Activated T-helper 2 cell treated with anti-CD3 and anti-CD28 coated beads, Interferon-gamma antibody, Interleukin-2, Interleukin-4, amounts not matched to agents 10 μg/mL and 5 μg/mL and 100 μg/mL, durations not matched to agents 14 hours and 24 hours and 36 hours (primary cell): ENCODE results near the gene FAM227B. TPM values are rescaled to one million over a fixed set of nuclear protein-coding genes. Genes with fewer than 3 reads are reported as not detected.

Experiments used
- DNase-seq: peaks from one replicate; pipeline ENCODE4 v3.0.0; 2021; ENCODE audit warnings: low spot score
- H3K27ac Mint-ChIP-seq: one replicate; pipeline ENCODE4 v1.8.0; 2021; ENCODE audit warnings: mixed read lengths
- H3K27me3 Mint-ChIP-seq: one replicate; pipeline ENCODE4 v1.8.0; 2021; ENCODE audit warnings: low read depth, mixed read lengths
- H3K36me3 Mint-ChIP-seq: one replicate; pipeline ENCODE4 v1.8.0; 2021; ENCODE audit warnings: low read depth, mixed read lengths
- H3K4me1 Mint-ChIP-seq: one replicate; pipeline ENCODE4 v1.8.0; 2021; ENCODE audit warnings: low read depth, mixed read lengths
- H3K4me3 Mint-ChIP-seq: one replicate; pipeline ENCODE4 v1.8.0; 2021; ENCODE audit warnings: low read depth, mild to moderate bottlenecking, moderate library complexity, mixed read lengths
- H3K9me3 Mint-ChIP-seq: one replicate; pipeline ENCODE4 v1.8.0; 2021; ENCODE audit warnings: mixed read lengths
- intact Hi-C: fragments of 100-400 bp; cut with micrococcal nuclease; formaldehyde crosslinking; loops from one replicate; pipeline ENCODE4 v1.15.1; 2023
- total RNA-seq: library from RNA; stranded (reverse); gene quantifications from 2 replicates; pipeline ENCODE4 v1.2.3, GENCODE V29; 2022

The FAM227B gene
- total RNA-seq, 1 donor from 2014 or later, result 2.7 TPM

DNA sequence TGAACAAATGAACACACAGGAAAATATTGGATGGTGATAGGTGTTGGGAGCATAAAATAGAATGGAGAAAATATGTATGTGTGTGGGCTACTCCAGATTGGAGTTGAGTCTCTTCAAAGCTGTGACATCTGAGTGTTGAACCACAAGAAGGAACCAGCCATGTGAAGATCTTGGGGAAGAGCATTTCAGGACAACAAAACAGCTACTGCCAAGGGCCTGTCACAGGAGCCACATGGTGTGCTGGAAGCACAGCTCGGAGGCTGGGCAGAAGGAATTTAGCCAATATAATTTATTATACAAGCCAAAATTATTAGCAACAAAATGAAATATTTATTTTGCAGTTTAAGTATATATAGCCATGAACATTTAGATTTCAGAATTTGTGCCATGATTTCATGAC, 305.9 kb downstream of the FAM227B start:
- Mint-ChIP-seq H3K4me3 (no peak overlapping the region), H3K4me1 (peaks cover 8% of the 10 kb centered on the region), H3K27me3 (no peaks in the 10 kb centered on the region), H3K9me3 (no peaks in the 10 kb centered on the region), H3K36me3 (peaks cover 19% of the 10 kb centered on the region), H3K27ac (no peak overlapping the region)
- no peak for DNase-seq
- intact Hi-C loops, result no loop called here

DNA sequence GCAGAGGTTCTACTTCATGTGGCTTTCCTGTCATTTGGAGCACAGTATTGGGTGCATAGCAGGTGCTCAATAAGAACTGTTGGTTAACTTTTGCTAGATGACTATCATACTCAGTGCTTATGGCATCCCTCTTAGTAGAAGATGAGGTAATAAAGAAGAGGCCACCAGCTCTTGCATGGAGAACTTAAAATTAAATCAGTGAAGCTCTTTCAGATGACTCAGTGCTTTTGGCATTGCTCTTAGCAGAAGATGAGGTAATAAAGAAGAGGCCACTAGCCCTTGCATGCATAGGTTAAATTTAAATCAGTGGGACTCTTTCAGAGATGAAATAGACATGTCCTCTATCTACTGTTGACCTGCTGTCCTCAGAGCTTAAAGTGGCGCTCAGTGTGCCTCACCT, 307.0 kb downstream of the FAM227B start:
- no peak for DNase-seq
- intact Hi-C loops, result no loop called here
- peaks cover 22% of the 10 kb centered on the region for H3K36me3 Mint-ChIP-seq
- H3K27me3 Mint-ChIP-seq, result no peaks in the 10 kb centered on the region
- H3K4me3 Mint-ChIP-seq, result no peak overlapping the region
- H3K27ac Mint-ChIP-seq, result no peak overlapping the region
- H3K4me1 Mint-ChIP-seq, result peaks cover 8% of the 10 kb centered on the region
- H3K9me3 Mint-ChIP-seq, result no peaks in the 10 kb centered on the region

DNA sequence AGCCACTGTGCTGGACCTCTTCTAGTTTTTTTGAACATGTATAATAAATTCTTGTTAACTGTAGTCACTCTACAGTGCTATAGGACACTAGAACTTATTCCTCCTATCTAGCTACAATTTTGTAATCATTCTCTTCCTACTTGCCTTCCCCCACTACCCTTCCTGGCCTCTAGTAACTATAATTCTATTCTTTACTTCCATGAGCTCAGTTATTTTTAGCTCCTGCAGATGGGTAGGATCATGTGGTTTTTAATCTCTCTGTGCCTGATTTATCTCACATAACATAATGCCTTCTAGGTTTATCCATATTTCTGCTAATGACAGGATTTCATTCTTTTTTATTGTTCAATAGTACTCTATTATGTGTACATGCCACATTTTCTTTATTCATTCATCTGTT, 310.7 kb downstream of the FAM227B start:
- no peaks in the 10 kb centered on the region for H3K27me3 Mint-ChIP-seq
- H3K4me1 Mint-ChIP-seq, result peaks cover 9% of the 10 kb centered on the region
- no peak overlapping the region for H3K27ac Mint-ChIP-seq
- DNase-seq, result no peak
- no peak overlapping the region for H3K4me3 Mint-ChIP-seq
- intact Hi-C loops, result no loop called here
- no peaks in the 10 kb centered on the region for H3K9me3 Mint-ChIP-seq
- peaks cover 18% of the 10 kb centered on the region for H3K36me3 Mint-ChIP-seq

DNA sequence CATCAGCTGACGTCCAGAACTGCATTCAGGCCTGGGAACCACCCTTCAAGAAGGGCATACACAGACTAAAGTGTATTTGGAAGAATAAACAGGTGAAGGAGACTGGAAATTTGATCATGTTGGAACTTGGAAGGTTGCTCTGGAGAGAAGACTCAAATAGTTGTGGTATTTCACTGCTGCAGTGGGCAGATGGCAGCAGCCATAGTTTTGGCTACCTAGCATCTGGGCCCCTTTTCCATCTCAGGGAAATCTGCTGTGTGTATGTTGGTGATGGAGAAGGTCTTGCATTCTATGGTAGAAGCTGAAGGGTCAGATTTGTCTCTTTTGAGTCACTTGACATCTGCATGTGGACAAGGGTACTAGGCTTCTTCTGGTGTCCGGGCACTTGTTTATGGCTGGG, 311.9 kb downstream of the FAM227B start:
- Mint-ChIP-seq H3K36me3 (peaks cover 26% of the 10 kb centered on the region), H3K4me1 (peaks cover 9% of the 10 kb centered on the region), H3K9me3 (no peaks in the 10 kb centered on the region), H3K4me3 (no peak overlapping the region), H3K27ac (no peak overlapping the region), H3K27me3 (no peaks in the 10 kb centered on the region)
- no peak for DNase-seq
- intact Hi-C loops, result no loop called here

DNA sequence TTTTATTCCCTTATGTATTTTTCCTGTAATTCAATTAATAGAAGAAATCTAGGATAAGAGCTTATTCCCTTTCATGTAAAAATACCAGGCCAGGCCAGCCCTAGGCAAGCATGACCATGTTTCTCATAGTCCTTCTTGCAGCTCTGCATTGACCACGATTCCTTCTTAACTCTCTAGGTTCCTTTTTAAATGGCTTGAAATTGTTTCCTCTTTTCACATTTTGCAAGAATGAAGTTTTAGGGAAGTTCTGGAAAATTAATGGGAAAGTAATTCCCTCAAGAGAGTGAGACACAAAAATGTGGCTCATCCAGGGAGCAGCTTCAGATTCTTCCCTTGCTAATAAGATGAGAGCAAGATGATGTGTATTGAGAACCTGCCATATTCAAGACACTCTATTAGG, 314.1 kb downstream of the FAM227B start:
- Mint-ChIP-seq H3K27ac (no peak overlapping the region), H3K36me3 (peaks cover 29% of the 10 kb centered on the region), H3K27me3 (no peaks in the 10 kb centered on the region), H3K9me3 (no peaks in the 10 kb centered on the region), H3K4me3 (no peak overlapping the region), H3K4me1 (peaks cover 2% of the 10 kb centered on the region)
- DNase-seq, result no peak
- intact Hi-C loops, result no loop called here

DNA sequence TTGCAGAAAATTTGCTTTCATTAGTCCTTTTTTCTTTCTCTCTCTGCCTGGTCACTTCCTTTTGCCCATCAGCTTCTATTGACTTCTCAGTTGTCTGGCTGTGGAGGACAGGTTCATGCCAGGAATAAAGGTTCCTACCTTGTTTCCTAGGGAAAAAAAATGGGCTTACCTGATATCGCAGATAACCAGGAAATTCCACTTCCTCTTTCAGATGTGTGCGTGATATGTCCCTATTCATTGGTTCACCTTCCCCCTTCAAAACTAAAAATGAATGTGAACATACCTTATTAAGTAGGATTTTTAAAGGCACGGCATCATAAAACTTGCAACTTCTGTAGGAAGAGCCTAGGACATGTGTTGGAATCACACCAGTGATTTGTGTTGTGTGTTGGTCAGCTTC, 317.6 kb downstream of the FAM227B start:
- H3K9me3 Mint-ChIP-seq, result peaks cover 4% of the 10 kb centered on the region
- H3K4me3 Mint-ChIP-seq, result no peak overlapping the region
- DNase-seq, result no peak
- H3K27ac Mint-ChIP-seq, result no peak overlapping the region
- H3K27me3 Mint-ChIP-seq, result no peaks in the 10 kb centered on the region
- peaks cover 37% of the 10 kb centered on the region for H3K36me3 Mint-ChIP-seq
- intact Hi-C loops, result no loop called here
- H3K4me1 Mint-ChIP-seq, result peaks cover 5% of the 10 kb centered on the region

DNA sequence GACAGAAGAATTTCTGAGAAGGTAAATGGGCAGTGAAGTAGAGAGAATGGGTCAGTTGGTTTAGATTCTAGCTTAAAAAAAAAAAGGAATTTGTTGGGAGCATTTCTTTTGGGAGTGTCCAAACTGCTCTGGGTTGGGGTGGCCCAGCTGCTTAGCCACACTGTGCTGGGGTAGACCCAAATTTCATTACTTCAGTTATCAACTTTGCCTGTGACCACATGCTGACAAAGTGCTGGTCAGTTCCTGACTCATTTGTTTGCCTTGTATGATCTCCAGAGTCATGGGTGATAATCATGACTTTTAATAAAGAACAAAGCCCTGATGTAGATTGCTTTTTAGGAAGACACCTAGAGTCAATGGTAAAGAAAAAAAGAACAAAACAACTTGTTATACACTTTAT, 319.1 kb downstream of the FAM227B start:
- Mint-ChIP-seq H3K36me3 (peaks cover 49% of the 10 kb centered on the region), H3K4me3 (no peak overlapping the region), H3K4me1 (peaks cover 5% of the 10 kb centered on the region), H3K27ac (no peak overlapping the region), H3K27me3 (no peaks in the 10 kb centered on the region), H3K9me3 (peaks cover 9% of the 10 kb centered on the region)
- intact Hi-C loops, result no loop called here
- no peak for DNase-seq

DNA sequence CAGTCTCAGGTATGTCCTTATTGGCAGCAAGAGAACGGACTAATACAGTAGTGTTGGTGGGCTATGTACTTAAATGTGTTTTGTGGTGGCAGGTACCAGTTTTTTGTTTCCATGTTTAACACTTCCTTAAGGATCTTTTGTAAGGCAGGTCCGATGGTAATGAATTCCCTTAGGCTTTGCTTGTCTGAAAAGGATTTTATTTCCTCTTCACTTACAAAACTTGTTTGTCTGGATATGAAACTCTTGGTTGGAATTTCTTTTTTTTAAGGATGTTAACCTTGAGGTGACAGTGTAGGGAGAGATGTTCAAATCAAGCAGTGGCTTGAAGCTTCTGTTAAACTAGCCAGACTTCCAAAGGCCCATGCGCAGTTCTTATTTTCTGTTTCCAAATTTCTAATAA, 319.8 kb downstream of the FAM227B start:
- intact Hi-C loops, result no loop called here
- DNase-seq, result no peak
- Mint-ChIP-seq H3K27ac (no peak overlapping the region), H3K9me3 (peaks cover 9% of the 10 kb centered on the region), H3K4me3 (no peak overlapping the region), H3K4me1 (peaks cover 5% of the 10 kb centered on the region), H3K27me3 (no peaks in the 10 kb centered on the region), H3K36me3 (peaks cover 54% of the 10 kb centered on the region)

DNA sequence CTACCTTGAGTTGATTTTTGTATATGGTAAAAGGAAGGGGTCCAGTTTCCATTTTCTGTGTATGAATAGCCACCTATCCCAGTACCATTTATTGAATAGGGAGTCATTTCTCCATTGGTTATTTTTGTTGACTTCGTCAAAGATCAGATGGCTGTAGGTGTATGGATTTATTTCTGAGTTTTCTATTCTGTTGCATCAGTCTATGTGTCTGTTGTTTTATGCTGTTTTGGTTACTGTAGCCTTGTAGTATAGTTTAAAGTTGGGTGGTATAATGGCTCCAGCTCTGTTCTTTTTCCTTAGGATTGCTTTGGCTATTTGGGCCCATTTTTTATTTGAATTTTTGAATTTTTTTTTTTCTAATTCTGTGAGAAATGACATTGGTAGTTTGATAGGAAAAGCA, 323.0 kb downstream of the FAM227B start:
- no peak for DNase-seq
- Mint-ChIP-seq H3K27me3 (no peaks in the 10 kb centered on the region), H3K4me3 (no peak overlapping the region), H3K36me3 (peaks cover 63% of the 10 kb centered on the region), H3K27ac (no peak overlapping the region), H3K4me1 (peaks cover 4% of the 10 kb centered on the region), H3K9me3 (peaks cover 9% of the 10 kb centered on the region)
- intact Hi-C loops, result no loop called here

DNA sequence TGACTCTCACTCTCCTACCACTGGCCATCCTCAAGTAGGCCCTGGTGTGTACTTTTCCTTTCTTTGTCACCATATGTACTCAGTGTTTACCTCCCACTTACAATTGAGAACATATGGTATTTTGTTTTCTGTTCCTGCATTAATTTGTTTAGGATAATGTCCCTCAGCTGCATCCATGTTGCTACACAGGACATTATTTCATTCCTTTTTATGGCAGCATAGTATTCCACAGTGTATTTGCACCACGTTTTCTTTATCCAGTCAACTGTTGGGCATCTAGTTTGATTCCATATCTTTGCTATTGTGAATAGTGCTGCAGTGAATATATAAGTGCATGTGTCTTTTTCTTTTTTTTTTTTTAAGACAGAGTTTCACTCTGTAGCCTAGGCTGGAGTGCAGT, 324.4 kb downstream of the FAM227B start:
- no peak for DNase-seq
- intact Hi-C loops, result no loop called here
- H3K4me3 Mint-ChIP-seq, result no peak overlapping the region
- peaks cover 4% of the 10 kb centered on the region for H3K4me1 Mint-ChIP-seq
- no peaks in the 10 kb centered on the region for H3K27me3 Mint-ChIP-seq
- H3K9me3 Mint-ChIP-seq, result peaks cover 9% of the 10 kb centered on the region
- peaks cover 69% of the 10 kb centered on the region for H3K36me3 Mint-ChIP-seq
- no peak overlapping the region for H3K27ac Mint-ChIP-seq

DNA sequence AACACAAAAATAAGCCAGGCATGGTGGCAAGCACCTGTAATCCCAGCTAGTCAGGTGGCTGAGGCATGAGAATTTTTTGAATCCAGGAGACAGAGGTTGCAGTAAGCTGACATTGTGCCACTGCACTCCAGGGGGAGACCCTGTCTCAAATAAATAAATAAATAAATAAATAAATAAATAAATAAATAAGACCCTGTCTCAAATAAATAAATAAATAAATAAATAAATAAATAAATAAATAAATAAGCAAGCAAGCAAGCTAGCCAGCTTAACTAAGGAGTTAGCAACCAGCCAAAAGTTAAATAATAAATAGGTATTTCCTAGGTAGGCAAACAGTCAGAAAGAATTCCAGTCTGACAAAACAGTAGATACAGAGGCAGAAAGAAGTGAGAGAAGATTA, 326.7 kb downstream of the FAM227B start:
- intact Hi-C loops, result no loop called here
- Mint-ChIP-seq H3K27ac (no peak overlapping the region), H3K9me3 (peaks cover 5% of the 10 kb centered on the region), H3K4me1 (no peaks in the 10 kb centered on the region), H3K4me3 (no peak overlapping the region), H3K27me3 (no peaks in the 10 kb centered on the region), H3K36me3 (peaks cover 67% of the 10 kb centered on the region)
- no peak for DNase-seq

DNA sequence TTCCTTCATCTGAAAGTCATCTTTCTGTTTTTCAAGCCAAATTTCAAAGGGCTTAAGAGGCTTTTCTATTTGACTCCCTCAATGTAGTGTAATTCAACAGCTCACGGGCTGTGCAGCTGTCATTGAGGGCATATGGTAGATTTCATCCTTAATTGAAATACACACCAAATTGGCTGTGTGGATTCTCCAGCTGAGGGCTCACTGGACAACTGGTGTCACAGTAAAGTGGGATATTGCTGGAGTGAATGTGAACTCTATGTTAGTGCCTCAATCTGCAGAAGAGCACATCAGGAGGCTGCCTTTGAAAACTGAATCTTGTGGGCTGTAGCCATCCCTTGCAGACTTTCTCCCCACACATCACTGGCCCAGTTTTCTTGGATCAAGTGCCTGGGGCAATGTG, 330.4 kb downstream of the FAM227B start:
- no peak for DNase-seq
- H3K27me3 Mint-ChIP-seq, result no peaks in the 10 kb centered on the region
- peaks cover 59% of the 10 kb centered on the region for H3K36me3 Mint-ChIP-seq
- peaks cover 33% of the 10 kb centered on the region for H3K4me1 Mint-ChIP-seq
- intact Hi-C loops, result no loop called here
- no peak overlapping the region for H3K27ac Mint-ChIP-seq
- no peak overlapping the region for H3K4me3 Mint-ChIP-seq
- peaks cover 3% of the 10 kb centered on the region for H3K9me3 Mint-ChIP-seq

DNA sequence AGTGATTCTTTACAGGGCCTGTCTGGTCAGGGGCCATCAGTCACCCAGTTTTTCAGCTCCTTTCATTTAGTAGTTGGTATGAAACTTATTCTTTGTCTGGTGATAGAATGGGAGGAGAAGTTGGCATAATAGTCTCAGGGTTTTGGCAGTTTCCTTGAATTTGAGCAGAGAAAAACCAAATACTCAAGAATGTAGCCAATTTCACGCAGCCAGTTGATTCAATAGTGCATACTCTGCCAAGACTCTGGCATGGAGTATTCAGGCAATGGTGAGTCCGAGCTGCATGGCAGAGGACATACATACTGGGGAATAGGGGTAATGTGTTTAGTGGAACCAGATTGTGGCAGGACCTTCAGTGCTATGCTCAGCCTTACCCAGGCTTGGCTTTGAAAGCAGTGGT, 332.2 kb downstream of the FAM227B start:
- H3K4me1 Mint-ChIP-seq, result peaks cover 34% of the 10 kb centered on the region
- H3K27ac Mint-ChIP-seq, result peak overlapping the region; percentile 56
- no peaks in the 10 kb centered on the region for H3K27me3 Mint-ChIP-seq
- H3K36me3 Mint-ChIP-seq, result peaks cover 61% of the 10 kb centered on the region
- no peak for DNase-seq
- H3K4me3 Mint-ChIP-seq, result no peak overlapping the region
- intact Hi-C loops, result loop anchor here (5.0 kb wide), 1 partner anchor 334 kb away; the partner anchor contains the start of genes DTWD1 and FAM227B
- H3K9me3 Mint-ChIP-seq, result peaks cover 7% of the 10 kb centered on the region

DNA sequence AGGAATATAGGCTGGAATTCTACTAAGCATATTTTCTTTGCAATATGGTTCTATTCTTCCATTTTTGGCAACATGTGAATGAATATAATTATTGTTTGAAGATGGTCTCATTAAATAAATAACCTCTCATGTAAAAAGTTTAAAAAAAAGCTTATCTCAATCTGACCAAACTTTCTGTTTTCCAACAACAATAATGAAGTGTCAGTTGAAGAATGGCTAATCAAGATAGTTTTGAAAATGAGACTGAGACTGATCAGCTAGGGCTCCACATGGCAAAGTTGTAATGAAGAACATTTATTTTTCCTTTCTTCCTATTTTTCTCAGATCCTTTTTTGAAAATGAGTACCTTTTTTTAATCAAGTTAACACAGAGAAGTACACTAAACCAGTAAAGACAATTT, 333.1 kb downstream of the FAM227B start:
- H3K27me3 Mint-ChIP-seq, result no peaks in the 10 kb centered on the region
- peaks cover 59% of the 10 kb centered on the region for H3K36me3 Mint-ChIP-seq
- H3K4me3 Mint-ChIP-seq, result no peak overlapping the region
- peaks cover 34% of the 10 kb centered on the region for H3K4me1 Mint-ChIP-seq
- no peak for DNase-seq
- intact Hi-C loops, result loop anchor here (5.0 kb wide), 1 partner anchor 335 kb away; the partner anchor contains the start of genes DTWD1 and FAM227B
- peaks cover 7% of the 10 kb centered on the region for H3K9me3 Mint-ChIP-seq
- peak overlapping the region; percentile 56 for H3K27ac Mint-ChIP-seq
